ENCODE measurements around the gene CFLAR. TPM values are rescaled to one million over a fixed set of nuclear protein-coding genes. Genes with fewer than 3 reads are reported as not detected.

The CFLAR gene
- total and polyA plus RNA-seq, 2 of the 13 experiments (the other 11 are each of a cell fraction or from before 2014, with no cell fraction given), result 43.8 to 92.1 TPM

DNA sequence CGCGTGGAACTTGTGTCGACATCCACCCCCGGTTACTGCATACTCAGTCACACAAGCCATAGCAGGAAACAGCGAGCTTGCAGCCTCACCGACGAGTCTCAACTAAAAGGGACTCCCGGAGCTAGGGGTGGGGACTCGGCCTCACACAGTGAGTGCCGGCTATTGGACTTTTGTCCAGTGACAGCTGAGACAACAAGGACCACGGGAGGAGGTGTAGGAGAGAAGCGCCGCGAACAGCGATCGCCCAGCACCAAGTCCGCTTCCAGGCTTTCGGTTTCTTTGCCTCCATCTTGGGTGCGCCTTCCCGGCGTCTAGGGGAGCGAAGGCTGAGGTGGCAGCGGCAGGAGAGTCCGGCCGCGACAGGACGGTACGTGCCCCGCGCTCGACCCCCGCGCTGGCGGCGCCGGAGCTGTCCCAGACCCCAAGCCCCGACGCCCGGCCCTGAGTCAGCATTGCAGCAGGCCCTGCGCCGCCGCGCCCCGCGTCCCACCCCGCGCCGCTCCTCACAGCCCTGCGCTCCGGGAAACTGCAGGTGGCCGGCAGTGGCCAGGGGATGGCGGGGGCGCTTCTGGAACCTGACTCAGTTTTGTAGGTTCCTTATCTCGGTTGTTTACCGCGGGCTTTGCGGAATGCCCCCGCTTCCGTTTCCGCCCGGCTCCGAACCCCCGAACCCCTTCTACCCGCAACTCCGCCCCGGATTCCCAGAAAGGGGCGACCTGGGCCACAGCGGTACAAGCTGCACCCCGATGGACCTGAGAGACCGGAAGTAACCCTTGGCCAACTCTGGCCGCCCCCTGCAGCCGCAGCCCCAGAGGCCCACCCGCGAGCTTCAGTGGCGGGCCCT is at the start of gene CFLAR (continued):
- peak; percentile 91; the same call in 1 of the 2 replicates for TF ChIP-seq REXO4 (CRISPR knock-in tag; IDR thresholded peaks at IDR 0.05; ENCODE audit: borderline replicate concordance)
- TF ChIP-seq MEIS1 (CRISPR knock-in tag; IDR thresholded peaks at IDR 0.05; ENCODE audit: borderline replicate concordance), result no peak
- TF ChIP-seq ZNF441 (CRISPR knock-in tag; IDR thresholded peaks at IDR 0.05; ENCODE audit: borderline replicate concordance), result peak; percentile 46; the same call in 1 of the 2 replicates
- no peak for TF ChIP-seq ZNF256 (CRISPR knock-in tag; conservative IDR thresholded peaks at IDR 0.05)
- TF ChIP-seq TMF1 (CRISPR knock-in tag; IDR thresholded peaks at IDR 0.05; ENCODE audit: low read depth), result no peak
- TF ChIP-seq JUN (CRISPR knock-in tag; IDR thresholded peaks at IDR 0.05), result no peak; the same call in 1 of the 2 replicates
- TF ChIP-seq ZNF12 (CRISPR knock-in tag; IDR thresholded peaks at IDR 0.05), result peak; percentile 33; the same call in 1 of the 2 replicates
- TF ChIP-seq ZNF101 (CRISPR knock-in tag; IDR thresholded peaks at IDR 0.05; ENCODE audit: borderline replicate concordance, low read depth), result peak; percentile 54; the same call in 1 of the 2 replicates
- no peak for TF ChIP-seq NCOA5 (CRISPR knock-in tag; IDR thresholded peaks at IDR 0.05)
- TF ChIP-seq ZNF224 (CRISPR knock-in tag; IDR thresholded peaks at IDR 0.05), result 0 out of 2 replicates have a peak, but pooled peaks have one; percentile 41
- no peak; the same call in 1 of the 2 replicates for TF ChIP-seq ZNF605 (CRISPR knock-in tag; IDR thresholded peaks at IDR 0.05)
- TF ChIP-seq ZNF30 (CRISPR knock-in tag; IDR thresholded peaks at IDR 0.05), result no peak
- TF ChIP-seq ZNF235 (CRISPR knock-in tag; IDR thresholded peaks at IDR 0.05; ENCODE audit: borderline replicate concordance), result peak; percentile 99; the same call in 1 of the 2 replicates
- TF ChIP-seq, protein P1, sequence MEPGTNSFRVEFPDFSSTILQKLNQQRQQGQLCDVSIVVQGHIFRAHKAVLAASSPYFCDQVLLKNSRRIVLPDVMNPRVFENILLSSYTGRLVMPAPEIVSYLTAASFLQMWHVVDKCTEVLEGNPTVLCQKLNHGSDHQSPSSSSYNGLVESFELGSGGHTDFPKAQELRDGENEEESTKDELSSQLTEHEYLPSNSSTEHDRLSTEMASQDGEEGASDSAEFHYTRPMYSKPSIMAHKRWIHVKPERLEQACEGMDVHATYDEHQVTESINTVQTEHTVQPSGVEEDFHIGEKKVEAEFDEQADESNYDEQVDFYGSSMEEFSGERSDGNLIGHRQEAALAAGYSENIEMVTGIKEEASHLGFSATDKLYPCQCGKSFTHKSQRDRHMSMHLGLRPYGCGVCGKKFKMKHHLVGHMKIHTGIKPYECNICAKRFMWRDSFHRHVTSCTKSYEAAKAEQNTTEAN (CRISPR knock-in tag; conservative IDR thresholded peaks at IDR 0.05), result peak; percentile 72; the same call in 1 of the 2 replicates
- TF ChIP-seq NR2F2 (IDR thresholded peaks at IDR 0.05; ENCODE audit: borderline replicate concordance, low read depth), result no peak
- TF ChIP-seq ZNF713 (CRISPR knock-in tag; IDR thresholded peaks at IDR 0.05), result no peak
- TF ChIP-seq ZNF296 (CRISPR knock-in tag; conservative IDR thresholded peaks at IDR 0.05), result peak; percentile 63; the same call in 1 of the 2 replicates
- TF ChIP-seq ZNF318 (CRISPR knock-in tag; IDR thresholded peaks at IDR 0.05), result no peak; the same call in 1 of the 2 replicates
- no peak for TF ChIP-seq PHB2 (IDR thresholded peaks at IDR 0.05; ENCODE audit: partially characterized antibody)
- peak; percentile 32; the same call in 1 of the 2 replicates for TF ChIP-seq POGZ (CRISPR knock-in tag; IDR thresholded peaks at IDR 0.05)
- TF ChIP-seq TEAD2 (CRISPR knock-in tag; IDR thresholded peaks at IDR 0.05), result 0 out of 2 replicates have a peak, but pooled peaks have one; percentile 72
